GM12874 (cell line): Measurements from ENCODE around the gene CDCA7L.

Experiments
- TF ChIP-seq, protein P1 (sequence below): IDR thresholded peaks from 2 replicates; pipeline ENCODE4 v1.5.1; 2011; ENCODE audit warnings: low read depth, mild to moderate bottlenecking, control low read depth, low read length, moderate library complexity; ENCODE audit not compliant: insufficient read depth

Gene CDCA7L

DNA sequence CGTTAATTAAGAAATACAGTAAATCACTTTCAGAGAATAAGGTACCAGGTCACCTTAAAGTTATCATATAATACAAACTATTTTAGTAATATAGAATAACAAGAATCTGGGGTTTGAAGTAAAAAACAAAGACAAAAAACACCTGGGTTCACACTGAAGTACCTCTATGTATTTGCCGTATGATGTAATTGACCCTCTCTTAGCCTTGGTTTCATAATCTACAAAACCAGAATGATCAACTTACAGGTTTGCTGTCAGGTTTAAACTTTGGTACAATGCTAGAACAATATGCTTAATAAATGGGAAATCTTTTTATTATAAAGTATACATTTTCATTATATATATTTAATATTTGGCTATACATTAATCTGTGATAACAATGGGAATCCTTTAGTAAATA, 58.3 kb downstream of the CDCA7L start:
- TF ChIP-seq, protein P1, sequence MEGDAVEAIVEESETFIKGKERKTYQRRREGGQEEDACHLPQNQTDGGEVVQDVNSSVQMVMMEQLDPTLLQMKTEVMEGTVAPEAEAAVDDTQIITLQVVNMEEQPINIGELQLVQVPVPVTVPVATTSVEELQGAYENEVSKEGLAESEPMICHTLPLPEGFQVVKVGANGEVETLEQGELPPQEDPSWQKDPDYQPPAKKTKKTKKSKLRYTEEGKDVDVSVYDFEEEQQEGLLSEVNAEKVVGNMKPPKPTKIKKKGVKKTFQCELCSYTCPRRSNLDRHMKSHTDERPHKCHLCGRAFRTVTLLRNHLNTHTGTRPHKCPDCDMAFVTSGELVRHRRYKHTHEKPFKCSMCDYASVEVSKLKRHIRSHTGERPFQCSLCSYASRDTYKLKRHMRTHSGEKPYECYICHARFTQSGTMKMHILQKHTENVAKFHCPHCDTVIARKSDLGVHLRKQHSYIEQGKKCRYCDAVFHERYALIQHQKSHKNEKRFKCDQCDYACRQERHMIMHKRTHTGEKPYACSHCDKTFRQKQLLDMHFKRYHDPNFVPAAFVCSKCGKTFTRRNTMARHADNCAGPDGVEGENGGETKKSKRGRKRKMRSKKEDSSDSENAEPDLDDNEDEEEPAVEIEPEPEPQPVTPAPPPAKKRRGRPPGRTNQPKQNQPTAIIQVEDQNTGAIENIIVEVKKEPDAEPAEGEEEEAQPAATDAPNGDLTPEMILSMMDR, result no peak

DNA sequence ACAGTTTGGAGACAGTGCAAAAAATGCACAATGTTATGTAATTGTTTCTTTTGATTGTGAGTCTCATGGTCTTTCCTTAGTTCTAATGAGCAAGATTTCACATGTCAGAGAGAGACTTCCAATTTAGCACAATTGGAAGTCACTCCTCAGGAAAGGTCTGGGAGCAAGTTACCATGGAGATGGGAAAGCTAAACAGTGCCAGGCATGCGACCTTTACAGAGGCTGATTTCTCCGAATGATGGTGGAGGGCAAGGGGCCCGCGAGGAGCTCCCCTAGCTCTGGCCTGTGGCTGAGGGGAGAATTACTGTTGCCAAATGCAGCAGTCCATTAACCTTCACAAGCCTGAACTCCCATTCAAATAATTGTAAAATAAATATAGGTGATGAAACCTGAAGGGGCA, 59.3 kb downstream of the CDCA7L start:
- TF ChIP-seq, protein P1, result no peak

DNA sequence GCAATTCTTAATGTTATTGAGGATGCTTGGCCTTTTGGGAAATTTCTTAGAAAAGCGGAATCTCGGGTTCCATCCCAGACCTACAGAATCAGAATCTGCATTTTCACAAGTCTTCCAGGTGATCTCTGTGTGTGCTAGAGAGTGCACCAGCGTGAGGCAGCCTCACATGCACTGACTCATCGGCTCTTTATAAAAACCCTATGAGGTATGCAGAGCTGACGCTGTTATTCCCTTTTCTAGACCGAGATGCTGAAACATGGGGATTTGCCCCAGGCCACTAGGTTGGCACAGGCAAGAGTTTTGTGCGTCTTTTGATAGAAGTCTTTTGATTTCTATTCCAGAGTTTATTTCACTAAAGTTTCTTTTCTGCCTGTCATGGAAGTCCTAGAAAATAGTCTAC, 61.2 kb downstream of the CDCA7L start:
- TF ChIP-seq, protein P1, result no peak

DNA sequence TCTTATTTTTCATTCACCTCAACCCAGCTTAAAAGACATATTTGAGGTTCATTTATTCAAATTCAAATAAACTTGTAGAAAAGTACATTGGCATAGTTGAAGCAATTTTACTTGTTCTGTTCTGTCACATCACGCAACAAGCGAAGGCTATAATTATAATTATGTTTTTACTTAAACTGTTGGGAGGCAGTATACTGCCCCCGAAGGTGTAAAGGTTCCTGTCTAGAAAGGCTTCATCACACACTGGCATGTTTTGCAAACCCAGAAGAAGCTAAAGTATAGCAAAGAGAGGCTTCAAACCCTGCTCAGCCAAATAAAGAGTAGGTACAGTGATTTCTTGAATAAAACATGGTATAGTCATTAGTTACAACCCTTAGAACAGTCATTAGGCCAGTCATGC, 62.6 kb downstream of the CDCA7L start:
- TF ChIP-seq, protein P1, result no peak

DNA sequence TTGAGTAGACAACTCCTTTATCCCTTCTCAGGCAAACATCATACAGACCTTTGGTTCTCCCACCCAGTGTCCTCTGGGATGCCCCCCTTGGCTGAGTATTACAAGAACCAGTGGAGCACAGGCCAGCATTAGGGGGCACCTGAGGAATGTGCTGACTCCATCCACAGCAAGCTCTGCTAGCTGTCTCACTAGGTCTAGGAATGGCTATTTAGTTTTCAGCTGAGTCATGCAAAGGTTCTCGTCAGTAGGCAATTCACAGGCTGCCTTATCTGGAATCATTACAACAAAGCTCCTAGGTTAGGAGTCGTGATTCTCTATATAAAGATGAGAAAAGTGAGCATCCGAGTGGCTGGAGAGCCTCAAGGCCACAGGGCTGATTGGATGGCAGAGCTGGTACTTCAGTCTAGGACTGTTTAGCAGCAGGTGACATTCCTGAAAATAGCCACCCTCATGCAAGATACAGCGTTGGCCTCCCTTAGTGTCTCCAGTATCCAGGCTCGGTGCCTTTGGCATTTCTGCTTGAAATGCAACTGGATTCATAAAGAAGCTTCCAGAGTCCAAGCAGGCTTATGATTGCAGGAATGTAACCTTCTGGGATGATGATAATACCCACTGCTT, 75.8 kb downstream of the CDCA7L start:
- TF ChIP-seq, protein P1, result no peak

DNA sequence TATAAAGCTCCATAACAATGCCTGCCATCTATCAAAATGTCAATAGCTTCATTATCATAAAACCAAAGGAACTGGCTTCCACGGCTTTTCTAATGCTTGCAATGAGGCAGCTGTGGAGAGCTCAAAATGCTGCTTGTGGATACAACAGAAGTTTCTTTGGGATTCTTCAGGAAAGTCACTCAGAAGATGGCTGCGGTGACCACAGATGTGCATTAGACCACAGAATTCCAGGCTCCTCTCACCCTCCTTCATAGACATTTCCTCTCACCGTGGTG, 77.2 kb downstream of the CDCA7L start:
- TF ChIP-seq, protein P1, result no peak

DNA sequence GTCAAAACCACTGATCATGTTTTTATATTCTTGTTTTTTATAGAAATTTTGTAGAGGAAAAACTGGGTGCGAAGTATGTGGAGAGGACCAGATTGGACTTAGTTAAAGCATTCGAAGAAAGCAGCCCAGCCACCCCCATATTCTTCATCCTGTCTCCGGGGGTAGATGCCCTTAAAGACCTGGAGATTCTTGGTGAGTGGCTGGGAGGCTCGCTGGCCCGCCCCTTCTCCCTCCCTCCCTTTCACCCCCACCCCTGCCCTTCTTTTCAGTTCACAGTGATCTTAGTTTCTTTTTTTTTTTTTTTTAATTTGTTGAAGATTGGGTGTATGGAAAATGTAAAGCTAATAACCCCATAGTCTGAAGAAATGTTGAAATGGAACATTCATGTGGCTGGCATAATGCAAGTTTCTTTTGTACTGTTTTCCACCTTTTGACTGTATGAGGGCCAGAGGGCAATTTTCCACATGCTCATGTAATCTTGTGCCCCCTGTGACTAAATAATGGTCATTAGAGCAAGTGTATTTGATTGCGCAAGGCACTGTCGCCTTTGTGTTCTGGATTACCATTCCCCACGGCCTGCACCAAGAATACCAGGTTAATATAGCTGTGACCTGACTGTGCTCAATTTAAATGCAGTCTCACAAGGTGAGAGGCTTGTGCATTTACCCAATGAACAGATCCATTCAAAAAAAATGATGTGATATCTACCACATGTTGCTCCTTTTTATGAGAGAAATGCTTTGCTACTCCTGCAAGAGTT, 77.7 kb downstream of the CDCA7L start:
- TF ChIP-seq, protein P1, result no peak
